IPS-15b (cell line): ENCODE measurements around the gene SNRNP200.
"Not testable (repeated sequence)": the region's sequence is repeated elsewhere in the genome, so short reads cannot be mapped to it uniquely, and the experiment has no call there.

Source experiments
- H3K27me3 ChIP-seq: one replicate; pipeline ENCODE4 v1.6.1; 2013; ENCODE audit warnings: low read length; ENCODE audit not compliant: control insufficient read depth, insufficient read depth
- H3K36me3 ChIP-seq: one replicate; pipeline ENCODE4 v1.6.1; 2013; ENCODE audit warnings: low read length; ENCODE audit not compliant: control insufficient read depth, insufficient read depth
- H3K4me1 ChIP-seq: one replicate; pipeline ENCODE4 v1.6.1; 2013; ENCODE audit warnings: mild to moderate bottlenecking, low read length; ENCODE audit not compliant: control insufficient read depth, insufficient read depth
- H3K4me3 ChIP-seq: one replicate; pipeline ENCODE4 v1.5.1; 2013; ENCODE audit warnings: low read depth, low read length
- H3K9ac ChIP-seq: one replicate; pipeline ENCODE4 v1.6.1; 2013; ENCODE audit warnings: low read depth, mild to moderate bottlenecking, low read length
- H3K9me3 ChIP-seq: one replicate; pipeline ENCODE4 v1.6.1; 2013; ENCODE audit warnings: mild to moderate bottlenecking, low read length; ENCODE audit not compliant: control insufficient read depth, insufficient read depth

The SNRNP200 gene

DNA sequence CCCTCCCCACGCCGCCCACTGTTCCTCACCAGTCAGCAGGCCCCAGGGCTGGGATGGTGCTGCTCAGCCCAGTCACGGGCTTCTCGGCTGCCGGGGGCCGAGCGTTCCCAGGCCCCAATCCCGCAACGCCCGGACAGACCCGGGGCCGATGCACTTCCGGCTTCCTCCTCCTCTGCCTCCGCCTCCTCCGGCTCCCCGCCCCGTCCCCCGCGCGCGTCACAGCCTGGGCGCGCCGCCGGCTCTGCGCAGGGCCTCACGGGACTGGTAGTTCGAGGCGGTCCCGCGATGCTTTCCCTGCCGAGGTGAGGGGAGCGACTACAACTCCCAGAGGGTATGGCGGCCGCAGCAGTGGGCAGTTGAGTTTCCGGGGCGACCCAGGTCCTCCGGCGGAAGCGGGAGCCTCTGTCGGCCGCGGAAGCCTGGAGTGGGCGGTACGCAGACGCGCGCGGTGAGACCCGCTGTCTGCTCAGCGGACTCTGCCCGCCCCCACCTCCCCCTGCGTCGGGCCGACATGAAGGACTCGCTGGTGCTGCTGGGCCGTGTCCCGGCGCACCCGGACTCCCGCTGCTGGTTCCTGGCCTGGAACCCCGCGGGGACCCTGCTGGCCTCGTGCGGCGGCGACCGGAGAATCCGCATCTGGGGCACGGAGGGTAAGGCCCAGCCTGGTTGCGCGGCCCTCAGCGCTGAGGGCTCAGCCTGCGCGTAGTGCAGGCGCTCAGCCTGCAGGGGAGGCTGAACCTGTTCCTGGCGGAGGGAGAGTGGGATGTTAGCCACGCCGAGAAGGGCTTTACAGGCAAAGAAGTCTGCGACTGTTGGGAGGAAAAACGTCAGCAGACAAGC is 39.3 kb downstream of the SNRNP200 start, which contains the start of the genes CIAO1 and TMEM127:
CIAO1 (plus strand) TSS at position 386 of the 840 bp plus-strand sequence; CDS start at position 512, 126 bp downstream.
TMEM127 (minus strand) TSS at position 158 of the 840 bp plus-strand sequence. CDS start 616 bp downstream, outside the sequence.
- Histone ChIP-seq H3K36me3 (peaks cover 22% of the 10 kb centered on the region), H3K4me1 (peaks cover 3% of the 10 kb centered on the region), H3K27me3 (no peaks in the 10 kb centered on the region), H3K9ac (peak within 1 kb of the TSS; percentile 38), H3K9me3 (no peaks in the 10 kb centered on the region), H3K4me3 (peak within 1 kb of the TSS; percentile 87)

DNA sequence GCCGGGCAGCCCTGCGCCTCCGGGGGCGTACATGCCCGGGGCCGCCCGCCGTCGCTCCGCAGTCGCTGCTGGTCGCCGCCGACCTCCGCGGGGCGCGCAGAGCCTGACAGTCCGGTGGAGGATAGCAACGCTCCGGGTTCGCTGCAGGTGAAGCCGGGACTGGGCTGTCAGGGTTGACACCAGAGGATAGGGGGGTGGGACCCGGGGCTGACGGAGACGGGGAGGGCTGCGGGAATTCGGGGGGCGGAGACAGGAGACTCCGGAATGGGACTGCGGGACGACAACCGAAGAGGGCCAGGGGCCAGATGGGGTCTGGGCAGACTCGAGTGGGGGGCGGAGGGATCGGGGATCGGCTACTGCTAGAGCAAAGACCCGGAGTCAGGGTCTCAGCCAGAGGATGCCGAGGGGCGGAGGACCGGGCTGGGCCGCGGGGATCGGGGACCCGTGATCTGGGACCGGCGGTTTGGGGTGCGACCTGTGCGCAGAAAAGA is 40.0 kb downstream of the SNRNP200 start:
- Histone ChIP-seq H3K36me3 (peaks cover 20% of the 10 kb centered on the region), H3K9me3 (no peaks in the 10 kb centered on the region), H3K9ac (no peak overlapping the region), H3K4me3 (peak overlapping the region; percentile 85), H3K4me1 (peaks cover 3% of the 10 kb centered on the region), H3K27me3 (no peaks in the 10 kb centered on the region)

DNA sequence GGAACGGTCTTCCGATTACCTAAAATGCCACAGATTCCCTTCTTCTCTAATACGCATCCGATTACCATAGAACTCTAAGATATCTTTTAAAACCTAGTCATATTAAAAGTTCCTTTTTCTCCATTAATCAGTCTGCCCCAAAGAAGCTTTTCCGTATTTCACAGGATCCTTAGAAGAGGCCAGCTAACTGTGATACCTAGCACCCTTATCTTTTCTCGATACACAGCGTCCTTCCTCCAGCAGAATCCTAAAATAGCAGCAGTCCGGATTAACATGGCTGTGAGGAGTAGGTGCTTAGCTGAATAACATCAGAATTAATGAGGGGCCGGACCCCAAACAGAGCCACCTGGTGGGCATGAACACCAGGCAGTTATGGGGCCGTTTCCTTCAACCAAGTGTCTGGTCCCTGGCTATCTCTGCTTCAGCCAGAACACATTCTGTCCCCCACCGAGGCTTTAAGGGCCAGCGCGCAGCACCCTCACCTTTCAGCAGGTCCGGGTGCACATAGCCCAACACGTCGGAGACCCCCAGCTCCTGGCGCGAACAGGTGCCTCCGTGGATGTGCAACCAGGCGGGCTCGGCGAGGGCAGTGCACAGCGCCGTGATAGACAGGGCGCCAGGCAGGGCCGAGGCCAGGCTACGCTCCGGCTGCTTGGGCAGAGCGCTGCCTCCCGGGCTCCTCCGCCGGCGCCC is 40.5 kb downstream of the SNRNP200 start:
- no peaks in the 10 kb centered on the region for H3K9me3 ChIP-seq
- H3K4me3 ChIP-seq: peak overlapping the region; percentile 85
- peaks cover 6% of the 10 kb centered on the region for H3K4me1 ChIP-seq
- no peak overlapping the region for H3K9ac ChIP-seq
- no peaks in the 10 kb centered on the region for H3K27me3 ChIP-seq
- H3K36me3 ChIP-seq: peaks cover 20% of the 10 kb centered on the region

DNA sequence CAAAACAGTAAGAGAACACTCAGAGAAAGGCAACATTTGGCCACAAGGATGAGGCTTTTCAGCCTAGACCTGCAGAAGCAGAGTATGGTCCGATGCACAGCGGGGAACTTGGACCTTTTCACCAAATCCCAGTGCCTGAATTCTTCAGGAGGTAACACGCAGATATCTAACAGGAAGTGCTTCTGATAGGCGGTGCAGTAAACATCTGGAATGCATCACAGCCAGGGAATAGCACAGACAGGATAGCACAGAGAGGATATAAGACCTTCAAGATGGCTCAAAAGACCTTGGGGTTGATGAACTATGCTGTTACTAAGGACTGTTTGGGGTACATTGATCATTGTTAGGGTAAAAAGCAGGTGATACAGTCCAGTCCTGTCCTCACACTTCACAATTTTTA is 41.3 kb downstream of the SNRNP200 start:
- Histone ChIP-seq H3K9me3 (no peaks in the 10 kb centered on the region), H3K27me3 (no peaks in the 10 kb centered on the region), H3K4me3 (no peak overlapping the region), H3K9ac (no peak overlapping the region), H3K4me1 (peaks cover 6% of the 10 kb centered on the region), H3K36me3 (peaks cover 21% of the 10 kb centered on the region)

DNA sequence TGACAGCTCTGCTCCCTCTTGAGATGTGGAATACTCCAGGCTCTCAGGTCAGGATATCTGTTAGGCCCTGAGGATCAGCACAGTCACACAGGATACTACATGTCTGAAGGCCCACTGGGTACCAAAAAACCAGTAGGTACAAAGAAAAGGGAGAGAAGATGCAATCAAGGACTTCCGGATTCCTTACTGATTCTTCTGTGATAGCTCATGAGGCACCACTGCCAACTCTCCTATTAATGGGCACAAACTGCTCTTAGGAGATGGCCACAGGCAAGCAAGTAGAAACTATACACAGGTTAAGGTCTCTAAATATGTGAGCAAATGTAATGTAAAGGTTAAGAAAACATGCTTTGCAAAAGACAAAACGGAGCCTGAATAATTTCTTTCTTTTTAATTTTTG is 43.0 kb downstream of the SNRNP200 start:
- peaks cover 6% of the 10 kb centered on the region for H3K4me1 ChIP-seq
- H3K4me3 ChIP-seq: no peak overlapping the region
- no peak overlapping the region for H3K9ac ChIP-seq
- no peaks in the 10 kb centered on the region for H3K9me3 ChIP-seq
- no peaks in the 10 kb centered on the region for H3K27me3 ChIP-seq
- peaks cover 10% of the 10 kb centered on the region for H3K36me3 ChIP-seq

DNA sequence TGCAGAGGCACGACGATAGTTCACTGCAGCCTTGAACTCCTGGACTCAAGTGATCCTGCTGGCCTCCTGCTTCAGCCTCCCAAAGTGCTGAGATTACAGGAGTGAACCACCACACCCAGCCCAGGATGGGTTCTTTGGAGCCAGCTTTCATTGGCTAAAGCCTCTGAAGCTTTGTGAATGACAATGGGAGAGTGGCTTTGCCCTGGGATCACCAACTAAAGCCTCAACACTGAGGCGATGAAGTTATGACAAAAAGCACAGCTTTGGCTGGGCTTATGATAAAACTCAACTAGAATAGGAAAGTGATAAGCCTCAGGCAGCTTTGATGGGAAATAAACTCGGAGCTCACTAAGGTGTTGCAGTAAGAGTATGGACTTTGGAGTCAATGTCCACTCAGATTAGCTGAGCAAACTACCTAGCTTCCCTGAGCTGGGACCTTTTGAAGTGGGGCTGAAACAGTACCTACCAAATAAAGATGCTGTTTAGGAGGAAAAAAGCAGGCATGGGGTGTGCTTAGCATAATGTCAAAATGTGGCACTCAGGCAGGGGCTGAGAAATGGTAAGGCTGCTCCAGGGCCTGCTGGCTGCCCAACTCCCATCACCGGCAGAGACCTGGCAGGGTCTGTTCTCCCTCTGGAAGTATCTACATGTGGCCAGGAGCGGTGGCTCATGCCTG is 43.9 kb downstream of the SNRNP200 start:
- Histone ChIP-seq H3K9me3 (no peaks in the 10 kb centered on the region), H3K4me1 (peaks cover 6% of the 10 kb centered on the region), H3K4me3 (no peak overlapping the region), H3K36me3 (peaks cover 7% of the 10 kb centered on the region), H3K9ac (no peak overlapping the region), H3K27me3 (no peaks in the 10 kb centered on the region)

DNA sequence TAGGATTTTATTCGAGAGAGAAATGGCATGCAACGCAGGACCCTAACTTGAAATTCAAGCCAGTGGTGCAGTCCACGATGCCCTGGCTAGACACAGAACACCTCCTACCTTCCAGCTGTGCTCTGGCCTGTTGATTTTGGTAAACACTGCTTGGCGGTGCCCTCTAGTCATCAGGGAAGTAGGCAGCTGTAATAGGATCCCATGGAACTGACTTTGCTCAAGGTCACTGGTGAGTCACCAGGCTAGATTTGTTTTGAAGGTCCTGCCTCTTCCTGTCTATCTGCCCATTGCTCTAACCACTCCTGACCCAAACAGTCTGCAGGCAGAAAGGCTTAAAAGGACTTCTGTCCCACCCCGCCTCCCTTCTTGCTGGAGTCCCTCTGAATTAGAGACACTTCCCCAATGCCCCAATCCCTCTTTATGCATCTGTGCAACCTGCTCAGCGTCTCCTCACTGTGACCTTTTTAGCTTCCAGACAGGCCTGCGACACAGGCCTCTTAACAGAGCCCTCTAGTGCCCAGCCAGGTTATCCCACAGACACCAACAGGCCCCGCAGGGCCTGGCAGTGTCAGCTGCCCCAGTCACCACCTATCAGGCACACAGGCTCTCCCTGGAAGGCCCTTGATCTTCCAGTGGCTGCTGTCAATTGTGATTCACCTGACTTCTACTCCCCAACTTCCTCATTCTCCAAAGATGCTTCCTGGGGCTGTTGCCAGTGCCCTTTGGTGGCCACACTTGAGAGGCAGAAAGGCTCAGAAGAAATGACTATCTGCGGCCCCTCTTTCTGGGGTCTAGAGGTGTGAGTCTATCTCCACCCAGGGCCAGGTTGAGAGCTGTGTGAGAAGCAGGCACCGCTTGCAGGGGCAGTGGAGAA is 44.7 kb downstream of the SNRNP200 start:
- Histone ChIP-seq H3K4me1 (peaks cover 6% of the 10 kb centered on the region), H3K36me3 (peaks cover 7% of the 10 kb centered on the region), H3K9ac (no peak overlapping the region)

DNA sequence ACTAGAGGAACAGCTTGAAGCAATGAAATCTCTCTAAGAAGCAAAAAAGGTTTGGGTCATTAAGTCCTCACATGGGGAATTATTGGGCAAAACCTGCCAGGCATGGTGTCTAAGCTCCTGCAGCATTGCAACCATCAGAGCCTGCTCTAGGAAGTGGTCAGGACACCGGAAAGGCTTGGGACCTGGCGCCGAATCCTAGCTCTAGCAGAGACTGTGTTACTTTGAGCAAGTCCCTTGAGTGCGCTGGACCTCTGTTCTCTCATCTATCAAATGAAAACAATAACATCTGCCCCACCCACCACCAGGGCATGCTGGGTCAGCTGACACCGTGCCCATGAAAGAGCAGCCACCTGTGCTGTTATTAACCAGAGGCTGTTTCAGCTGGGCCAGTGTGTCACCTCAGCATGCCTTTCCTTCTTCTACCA is 45.8 kb downstream of the SNRNP200 start:
- H3K36me3 ChIP-seq: peaks cover 12% of the 10 kb centered on the region
- no peaks in the 10 kb centered on the region for H3K27me3 ChIP-seq
- peaks cover 4% of the 10 kb centered on the region for H3K4me1 ChIP-seq
- no peaks in the 10 kb centered on the region for H3K9me3 ChIP-seq
- H3K9ac ChIP-seq: no peak overlapping the region
- no peak overlapping the region for H3K4me3 ChIP-seq

More for the DNA sequence above, 44.7 kb downstream of the SNRNP200 start:
- H3K4me3 ChIP-seq: no peak overlapping the region
- no peaks in the 10 kb centered on the region for H3K27me3 ChIP-seq
- no peaks in the 10 kb centered on the region for H3K9me3 ChIP-seq

DNA sequence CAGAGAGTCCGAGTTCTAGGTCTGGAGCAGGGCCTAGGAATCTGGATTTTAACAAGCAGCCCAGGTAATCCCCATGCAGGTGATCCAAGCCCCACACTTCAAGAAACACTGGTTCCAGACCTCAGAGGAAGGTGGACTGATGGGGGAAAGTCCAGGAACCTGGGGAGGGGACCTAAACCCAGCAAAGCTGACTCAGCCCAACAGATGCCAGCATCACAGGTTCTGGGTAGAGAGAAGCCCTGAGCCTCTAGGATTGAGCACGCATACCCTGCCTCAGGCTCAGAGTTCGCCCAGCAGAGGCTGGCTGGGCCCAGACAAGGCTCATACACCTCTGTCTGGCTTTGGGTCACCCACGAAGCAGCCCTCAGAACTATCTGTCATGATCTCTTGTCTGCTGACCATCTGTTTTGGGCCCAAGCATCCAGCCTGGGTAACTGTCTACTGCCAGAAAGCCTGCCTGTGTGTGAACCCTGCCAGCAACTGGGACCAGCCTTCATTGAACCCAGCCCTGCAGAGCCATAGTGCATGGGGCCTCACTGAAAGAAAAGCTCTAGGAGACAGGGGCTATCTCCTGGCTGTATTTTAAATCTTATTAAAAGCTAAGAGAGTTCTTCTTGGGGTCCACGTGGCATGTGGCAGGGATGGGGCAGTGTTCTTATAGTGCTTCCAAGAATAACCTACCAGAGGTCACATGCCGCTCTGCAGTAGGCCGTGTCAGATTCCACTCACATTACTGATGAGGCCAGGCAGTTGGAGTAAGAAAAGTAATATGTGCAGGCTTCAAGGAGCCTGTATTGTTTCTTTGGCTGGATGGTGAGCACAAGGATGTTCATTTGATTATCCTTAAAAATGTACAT is 47.0 kb downstream of the SNRNP200 start:
- H3K9ac ChIP-seq: no peak overlapping the region
- peaks cover 3% of the 10 kb centered on the region for H3K4me1 ChIP-seq
- H3K4me3 ChIP-seq: no peak overlapping the region
- H3K9me3 ChIP-seq: no peaks in the 10 kb centered on the region
- no peaks in the 10 kb centered on the region for H3K27me3 ChIP-seq
- peaks cover 22% of the 10 kb centered on the region for H3K36me3 ChIP-seq

DNA sequence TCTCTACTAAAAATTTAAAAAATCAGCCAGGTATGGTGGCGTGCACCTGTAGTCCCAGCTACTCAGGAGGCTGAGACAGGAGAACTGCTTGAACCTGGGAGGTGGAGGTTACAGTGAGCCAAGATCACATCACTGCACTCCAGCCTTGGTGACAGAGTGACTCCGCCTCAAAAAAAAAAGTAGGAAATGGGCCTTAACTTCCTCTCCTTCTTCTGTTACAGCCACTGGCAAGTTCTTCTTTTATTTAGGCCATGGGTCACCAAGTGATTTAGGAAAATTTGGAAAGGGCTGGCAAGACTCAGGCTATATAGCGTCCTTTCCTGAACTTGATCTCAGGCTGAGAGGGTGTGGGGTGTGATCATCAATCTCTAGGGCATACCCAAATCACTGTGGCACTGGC is 47.6 kb downstream of the SNRNP200 start:
- not testable (repeated sequence) for H3K4me1 ChIP-seq, H3K9ac ChIP-seq, H3K27me3 ChIP-seq, H3K9me3 ChIP-seq, H3K4me3 ChIP-seq
- peaks cover 27% of the 10 kb centered on the region for H3K36me3 ChIP-seq
